Motor neuron (in vitro differentiated cells): ENCODE measurements around the gene SREBF2. TPM values are rescaled to one million over a fixed set of nuclear protein-coding genes. Genes with fewer than 3 reads are reported as not detected.

ENCODE experiments used
- ATAC-seq, 8 experiments: fragments of 200-7000 bp; cut with Tn5 transposase; replicated peaks in 6 of 8; 2 replicates each; pipeline ENCODE4 v1.8.0; 2021; ENCODE audit warnings: mild to moderate bottlenecking in 8 of 8, moderate library complexity in 8 of 8
- H3K27ac ChIP-seq, 2 donors: fragments of 250-450 bp; sonication (Bioruptor Pico); 2 replicates each; pipeline ENCODE4 v1.9.0; 2021; ENCODE audit warnings: antibody characterized with exemption in 2 of 2, mild to moderate bottlenecking in 2 of 2, moderate library complexity in 1 of 2
- H3K4me1 ChIP-seq, 2 donors: fragments of 250-450 bp; sonication (Bioruptor Pico); replicated peaks in 1 of 2; 2 replicates each; pipeline ENCODE4 v1.6.1; 2021; ENCODE audit warnings: antibody characterized with exemption in 2 of 2, mild to moderate bottlenecking in 2 of 2, moderate library complexity in 1 of 2
- H3K4me3 ChIP-seq, 5 donors: fragments of 250-450 bp; sonication (Bioruptor Pico); 2 replicates each; pipeline ENCODE4 v1.9.0; 2021; ENCODE audit warnings: antibody characterized with exemption in 5 of 5, mild to moderate bottlenecking in 5 of 5, moderate library complexity in 4 of 5
- WGBS, 10 experiments: fragments of 450-650 bp; shearing (Covaris generic); methylation state at CpG; one replicate each; pipeline ENCODE4 v1.0.0; 2022; 5-methylcytosine and 5-hydroxymethylcytosine counted together
- in situ Hi-C, 9 experiments: fragments of 400-800 bp; cut with MboI; loops; one replicate each; pipeline ENCODE4 v1.15.0; 2021; ENCODE audit warnings: low sequenced_read_pairs in 9 of 9, low pct_unique_long_range_greater_than_20kb in 2 of 9; ENCODE audit not compliant: unreplicated experiment in 9 of 9
- total RNA-seq, 8 experiments: library from RNA; unstranded; fragments of 300-600 nt; gene quantifications; 2 replicates each; pipeline versions ENCODE4 v1.2.3 to v1.2.4, GENCODE V29; 2022

The SREBF2 gene
- total RNA-seq, 8 experiments from 2014 or later: 40.9 to 173 (median 120) TPM

GRCh38 chr22:41823797-41824196 is 9.1 kb upstream of the SREBF2 start:
- 12 to 100% (median 36%) methylated on average over 1 to 5 of the region's 6 CpGs; no CpG with 5 or more reads in 2 of the 10 experiments for WGBS, 10 experiments
- Histone ChIP-seq H3K4me1 (peaks cover 28 to 30% of the 10 kb centered on the region in 2 donors), H3K4me3 (no peak overlapping the region), H3K27ac (peak overlapping the region in 1 of 2 donors; percentile 52)
- peak in 3 of 8 experiments; percentile 3 to 16 (median 4) for ATAC-seq
- in situ Hi-C loops: loop anchor here in 2 of 9 experiments (25.0 kb wide), 2 partner anchors 111 to 114 kb away; partner anchors contain the start of genes CENPM (in 1 of the 2) and TNFRSF13C (in 1 of the 2)

DNA sequence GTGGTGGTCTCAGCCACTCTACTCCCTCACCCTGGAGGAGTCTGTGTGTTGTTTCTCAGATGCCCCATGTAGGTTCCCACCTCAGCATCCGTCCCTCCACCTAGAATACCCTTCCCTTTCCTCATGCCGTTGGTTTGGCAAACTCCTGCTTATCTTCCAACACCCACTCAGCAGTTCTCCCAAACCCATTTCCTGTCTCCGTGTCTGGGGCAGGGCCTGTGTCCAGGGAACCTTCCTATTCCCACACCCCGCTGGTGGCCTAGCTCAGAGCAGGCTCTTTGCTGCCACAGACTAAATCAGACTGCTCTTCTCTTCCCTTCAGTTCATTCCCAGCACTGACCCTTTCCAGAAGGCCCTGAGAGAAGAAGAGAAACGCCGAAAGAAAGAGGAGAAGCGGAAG is 7.5 kb upstream of the SREBF2 start:
- Histone ChIP-seq H3K4me3 (no peak overlapping the region), H3K27ac (no peak overlapping the region), H3K4me1 (peaks cover 27 to 28% of the 10 kb centered on the region in 2 donors)
- ATAC-seq: no peak
- 0 to 100% (median 85%) methylated on average over 1 to 5 of the region's 7 CpGs; no CpG with 5 or more reads in 4 of the 10 experiments for WGBS, 10 experiments
- in situ Hi-C loops: no loop called here

DNA sequence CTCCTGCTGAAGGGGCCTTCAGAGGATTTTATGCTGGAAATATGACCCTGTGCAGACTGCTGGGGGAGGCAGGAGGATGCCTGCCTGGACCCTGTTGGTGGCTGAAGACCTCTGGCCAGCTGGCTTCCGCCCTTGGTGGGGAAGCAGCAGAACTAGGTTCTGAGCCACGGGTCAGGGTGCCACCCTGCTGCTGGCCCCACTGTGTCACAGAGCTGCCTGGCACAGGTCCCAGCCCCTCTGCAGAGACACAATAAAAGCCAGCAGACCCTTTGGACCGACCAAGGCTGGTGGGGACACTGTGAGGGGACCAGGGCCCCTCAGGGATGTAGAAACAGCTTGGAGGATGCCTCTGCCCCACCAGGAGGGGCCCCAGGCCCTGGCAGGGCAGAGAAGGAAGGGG is 6.9 kb upstream of the SREBF2 start:
- 0 to 100% (median 100%) methylated on average over 1 of the region's 3 CpGs; no CpG with 5 or more reads in 7 of the 10 experiments for WGBS, 10 experiments
- ATAC-seq: peak in 3 of 8 experiments; percentile 4 to 14 (median 7)
- Histone ChIP-seq H3K4me1 (peaks cover 27 to 28% of the 10 kb centered on the region in 2 donors), H3K4me3 (no peak overlapping the region), H3K27ac (peak overlapping the region; percentile 51 to 71)
- in situ Hi-C loops: no loop called here

DNA sequence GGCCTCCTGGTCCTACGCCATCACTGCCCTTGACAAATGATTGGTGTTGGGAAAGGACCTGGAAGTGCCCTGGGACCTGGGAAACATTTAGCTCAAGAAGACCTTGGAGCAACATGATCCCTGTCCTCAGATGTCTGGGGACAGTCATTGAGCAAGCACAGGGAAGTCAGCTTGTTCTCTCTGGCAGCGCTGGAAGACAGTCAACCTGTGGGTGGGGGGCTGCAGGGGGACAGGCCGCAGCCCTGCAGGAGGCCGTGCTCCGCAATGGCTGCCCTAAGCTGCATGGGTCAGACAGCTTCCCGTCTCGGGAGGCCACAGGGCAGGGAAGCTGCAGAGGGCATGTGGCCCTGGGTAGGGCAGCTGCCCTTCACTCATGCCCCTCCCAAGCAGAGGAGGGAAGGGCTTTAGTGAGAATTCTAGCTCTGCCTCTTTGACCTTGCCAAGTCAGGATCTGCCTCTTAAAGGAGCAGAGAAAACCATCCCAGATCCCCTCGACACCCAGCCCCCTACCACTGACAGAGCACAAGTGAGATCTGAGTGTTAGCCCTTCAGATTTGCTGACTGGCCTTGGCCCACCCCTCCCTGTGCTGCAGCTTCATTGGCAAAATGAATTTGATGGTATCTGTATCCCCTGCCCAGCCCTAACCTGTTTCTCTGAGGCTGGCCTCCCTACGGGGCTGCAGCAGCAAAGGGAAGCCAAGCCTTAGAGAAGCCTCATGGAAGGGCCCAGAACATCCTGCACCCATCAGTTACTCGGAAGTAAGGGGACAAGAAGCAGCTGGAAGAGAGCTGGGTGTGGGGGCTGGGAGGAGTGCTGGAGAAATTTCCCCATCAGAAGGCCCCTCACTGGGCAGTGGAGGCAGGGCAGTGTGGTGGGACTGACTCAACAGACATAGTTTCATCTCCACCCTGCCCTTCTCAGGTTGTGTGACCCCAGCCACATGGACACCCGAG is 6.2 kb upstream of the SREBF2 start:
- WGBS, 10 experiments: 28 to 83% (median 62%) methylated on average over 1 to 4 of the region's 11 CpGs; no CpG with 5 or more reads in 2 of the 10 experiments
- Histone ChIP-seq H3K4me3 (no peak overlapping the region), H3K27ac (peak overlapping the region; percentile 51 to 71), H3K4me1 (peaks cover 32% of the 10 kb centered on the region in 2 donors)
- ATAC-seq: peak; percentile 25 to 60 (median 42)
- in situ Hi-C loops: no loop called here

- 85 to 96% (median 92%) methylated on average over 2 to 6 of the region's 6 CpGs; no CpG with 5 or more reads in 6 of the 10 experiments for WGBS, 10 experiments
- Histone ChIP-seq H3K4me3 (no peak overlapping the region), H3K27ac (no peak overlapping the region), H3K4me1 (peaks cover 37 to 39% of the 10 kb centered on the region in 2 donors)
- in situ Hi-C loops: no loop called here
- no peak for ATAC-seq
Measured at GRCh38 chr22:41827671-41828070, 5.2 kb upstream of the SREBF2 start.

DNA sequence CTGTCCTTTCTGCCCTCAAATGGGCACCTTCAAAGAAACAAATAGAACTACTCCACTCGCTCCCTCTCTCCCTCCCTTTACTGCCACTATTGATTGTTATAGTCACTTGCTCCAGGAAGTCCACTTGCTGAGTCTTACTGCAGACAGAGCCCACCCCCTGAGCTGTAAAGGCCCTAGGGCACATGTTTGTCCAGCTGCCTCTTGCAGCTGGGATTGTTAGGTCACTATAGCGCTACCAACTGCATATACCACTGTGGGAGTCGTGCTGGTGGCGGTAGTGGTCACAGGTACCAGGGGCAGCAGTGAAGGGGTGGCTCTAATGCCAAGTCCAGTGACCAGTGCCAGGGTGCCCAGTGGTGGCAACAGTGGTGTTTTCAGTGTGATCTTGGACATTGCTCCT is 4.4 kb upstream of the SREBF2 start:
- Histone ChIP-seq H3K27ac (no peak overlapping the region), H3K4me1 (peaks cover 36 to 38% of the 10 kb centered on the region in 2 donors), H3K4me3 (no peak overlapping the region)
- in situ Hi-C loops: no loop called here
- ATAC-seq: no peak
- WGBS, 10 experiments: 90 to 100% (median 100%) methylated on average over 1 to 3 of the region's 4 CpGs; no CpG with 5 or more reads in 7 of the 10 experiments

DNA sequence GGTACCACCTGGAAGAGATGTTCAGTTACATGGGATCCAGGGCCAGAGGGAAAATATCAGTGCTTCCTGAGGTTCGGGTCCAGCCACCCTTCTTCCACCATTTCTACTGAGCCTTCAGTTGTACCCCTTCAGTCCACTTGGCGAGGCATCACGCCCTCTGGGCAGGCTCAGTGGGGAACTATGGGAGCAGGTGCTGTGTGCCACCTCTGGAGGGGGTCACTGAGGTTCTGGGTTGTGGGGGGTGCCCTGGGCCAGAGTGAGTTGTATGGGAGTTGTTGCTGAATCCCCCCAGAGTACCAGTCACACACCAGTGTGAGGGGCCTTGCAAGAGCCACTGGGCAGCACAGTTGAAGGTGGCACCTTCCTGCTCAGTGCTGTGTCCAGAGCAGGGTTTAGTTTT is 2.7 kb upstream of the SREBF2 start:
- in situ Hi-C loops: no loop called here
- WGBS, 10 experiments: 80 to 100% methylated on average over 1 of the region's 3 CpGs; no CpG with 5 or more reads in 8 of the 10 experiments
- Histone ChIP-seq H3K27ac (no peak overlapping the region), H3K4me1 (peaks cover 26 to 27% of the 10 kb centered on the region in 2 donors), H3K4me3 (no peak overlapping the region)
- no peak for ATAC-seq

DNA sequence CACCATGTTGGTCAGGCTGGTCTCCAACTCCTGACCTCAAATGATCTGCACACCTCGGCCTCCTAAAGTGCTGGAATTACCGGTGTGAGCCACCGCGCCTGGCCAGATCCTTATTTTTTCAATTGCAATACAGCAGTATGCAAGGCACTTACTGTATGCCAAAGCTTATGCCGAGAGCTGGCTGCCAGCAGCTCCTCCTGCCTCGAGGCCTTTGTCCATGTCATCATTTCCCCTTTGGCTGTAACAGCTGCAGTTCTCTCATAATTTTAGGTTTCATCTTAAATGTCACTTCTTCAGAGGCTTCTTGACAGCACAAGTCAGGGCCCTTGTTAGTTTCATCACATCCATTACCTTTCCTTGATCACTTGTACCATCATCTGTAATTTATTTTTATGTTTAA is 1.5 kb upstream of the SREBF2 start:
- no peak overlapping the region for H3K4me3 ChIP-seq
- peak overlapping the region; percentile 93 to 95 for H3K27ac ChIP-seq
- in situ Hi-C loops: no loop called here
- no peak for ATAC-seq
- peaks cover 25 to 32% of the 10 kb centered on the region in 2 donors for H3K4me1 ChIP-seq
- 0 to 97% (median 67%) methylated on average over 2 to 6 of the region's 6 CpGs; no CpG with 5 or more reads in 2 of the 10 experiments for WGBS, 10 experiments

- Histone ChIP-seq H3K27ac (peak overlapping the region; percentile 93 to 95), H3K4me3 (peak overlapping the region; percentile 31 to 91 (median 70)), H3K4me1 (peaks cover 19 to 26% of the 10 kb centered on the region in 2 donors)
- peak in 1 of 8 experiments; percentile 1 for ATAC-seq
- 0 to 74% (median 20%) methylated on average over 1 to 8 of the region's 17 CpGs for WGBS, 10 experiments
- in situ Hi-C loops: no loop called here
Measured at GRCh38 chr22:41831828-41832552, 915 bp upstream of the SREBF2 start.

- peak; percentile 2 to 13 (median 6) for ATAC-seq
- Histone ChIP-seq H3K4me1 (peaks cover 18 to 24% of the 10 kb centered on the region in 2 donors), H3K4me3 (peak overlapping the region; percentile 67 to 91 (median 70)), H3K27ac (peak overlapping the region; percentile 93 to 95)
- in situ Hi-C loops: no loop called here
- 0 to 1% (median 0%) methylated on average over 1 to 18 of the region's 86 CpGs; no CpG with 5 or more reads in 5 of the 10 experiments for WGBS, 10 experiments
Measured at GRCh38 chr22:41833369-41834004, 582 bp downstream of the SREBF2 start.

GRCh38 chr22:41834005-41834944 is 1.4 kb downstream of the SREBF2 start:
- H3K4me1 ChIP-seq: peaks cover 18 to 28% of the 10 kb centered on the region in 2 donors
- no peak for ATAC-seq
- in situ Hi-C loops: no loop called here
- H3K4me3 ChIP-seq: peak overlapping the region; percentile 67 to 91 (median 70)
- H3K27ac ChIP-seq: peak overlapping the region; percentile 93 to 95
- 0 to 27% (median 3%) methylated on average over 1 to 9 of the region's 14 CpGs; no CpG with 5 or more reads in 1 of the 10 experiments for WGBS, 10 experiments
